NCI-H1930 (cell line): Measurements from ENCODE around the gene NID1.
A peak's percentile ranks its signal among the peaks of the same experiment; 100 is the strongest.

Source experiments
- DNase-seq, 2 experiments: peaks; one replicate each; lab custom pipeline; 2025; lab: John Stamatoyannopoulos, UW

The NID1 gene

DNA sequence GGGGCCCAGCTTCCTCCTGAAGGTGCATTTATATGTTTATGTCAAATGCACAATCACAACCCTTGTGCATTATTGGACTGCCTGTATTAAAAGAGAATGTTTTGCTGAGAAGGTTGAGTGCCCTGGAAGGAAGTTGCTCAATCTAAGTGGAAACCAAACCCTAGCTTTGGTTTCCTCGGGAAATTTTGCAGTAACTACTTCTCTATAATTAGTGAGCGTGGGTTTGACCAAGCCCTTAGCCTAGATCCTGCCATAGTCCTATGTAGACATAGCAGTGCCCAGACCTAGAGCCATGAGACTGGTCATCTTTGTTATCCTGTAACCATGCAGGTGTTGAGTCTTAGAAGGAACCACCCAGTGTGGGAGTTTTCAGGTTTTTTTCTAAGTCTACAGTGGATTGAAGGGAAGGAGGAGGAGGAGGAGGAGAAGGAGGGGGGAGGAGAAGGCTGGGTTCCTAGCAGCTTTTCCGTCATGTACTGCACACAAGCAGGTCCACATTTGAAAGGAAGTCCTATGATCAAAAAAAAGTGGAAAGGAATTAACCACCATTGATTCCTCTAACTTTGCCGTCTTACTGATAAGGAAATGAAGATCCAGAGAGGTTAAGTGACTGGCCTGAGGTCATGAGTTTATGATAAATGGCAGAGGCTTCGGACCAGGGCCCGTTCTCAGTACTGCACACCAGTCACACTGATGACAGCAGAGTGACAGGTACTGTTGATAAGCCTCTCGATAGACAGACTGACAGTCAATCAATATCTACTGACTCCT, 126.0 kb downstream of the NID1 start:
- no peak for DNase-seq

DNA sequence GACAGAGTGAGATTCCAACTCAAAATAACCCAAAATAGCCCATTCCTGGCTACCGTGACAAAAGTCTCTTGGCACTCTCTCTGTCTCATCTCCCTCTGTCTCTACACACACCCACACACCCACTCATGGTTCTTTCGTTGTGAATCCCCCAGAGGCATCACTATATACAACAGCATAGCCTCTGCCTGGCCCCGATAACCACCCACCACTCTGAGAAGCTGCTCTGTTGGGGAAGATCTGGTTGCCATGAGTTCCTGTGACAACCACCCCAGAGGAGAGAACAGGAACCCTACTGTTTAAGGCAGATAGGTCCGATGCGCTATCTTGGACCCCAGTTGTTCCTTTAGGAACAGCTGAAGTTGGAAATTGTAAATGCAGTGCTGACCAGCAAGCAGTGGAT, 127.8 kb downstream of the NID1 start:
- DNase-seq, result no peak

DNA sequence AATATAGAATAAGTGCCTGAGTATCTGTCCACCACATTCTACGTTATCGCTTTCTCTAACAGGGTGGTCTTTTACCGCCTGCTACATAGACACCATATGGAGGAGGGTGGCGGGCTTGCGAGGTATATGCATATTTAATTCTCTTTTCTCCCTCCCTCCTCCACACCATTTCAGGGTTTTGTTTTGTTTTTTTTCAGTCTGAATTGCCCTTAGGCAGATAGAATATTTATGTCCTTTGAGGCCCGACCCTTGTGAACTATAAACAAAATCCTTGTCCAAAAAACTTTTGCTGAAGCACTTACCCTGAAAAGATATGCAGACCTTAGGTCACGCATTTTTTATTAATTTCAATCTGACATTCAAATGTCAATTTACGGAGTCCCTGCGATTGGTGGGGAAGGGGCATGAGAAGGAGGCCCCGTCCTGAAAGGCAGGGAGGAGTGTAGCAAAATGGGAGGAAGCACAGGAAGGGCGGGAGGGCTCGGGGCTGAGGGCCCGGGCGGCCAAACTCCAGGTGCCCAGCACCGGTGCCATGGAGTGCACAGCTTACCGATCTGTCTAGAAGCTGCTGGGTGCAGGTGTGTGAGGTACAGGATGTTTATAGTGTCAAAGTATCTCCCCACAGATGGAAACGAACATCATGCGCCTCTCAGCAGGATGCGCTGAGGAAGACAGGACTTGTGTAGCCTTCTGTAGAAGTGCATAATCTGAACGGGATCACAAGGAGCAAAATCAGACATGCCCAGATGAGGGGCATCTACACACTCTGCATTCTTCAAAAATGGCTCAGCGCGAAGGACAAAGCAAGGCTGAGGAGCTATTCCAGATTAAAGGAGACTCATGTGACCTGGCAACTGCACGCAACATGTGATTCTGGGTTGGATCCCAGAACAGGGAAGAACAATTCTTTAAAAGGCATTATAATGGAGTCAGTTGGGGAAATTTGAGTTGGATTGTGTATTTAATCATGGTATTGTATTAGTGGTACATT, 129.4 kb downstream of the NID1 start:
- no peak for DNase-seq

DNA sequence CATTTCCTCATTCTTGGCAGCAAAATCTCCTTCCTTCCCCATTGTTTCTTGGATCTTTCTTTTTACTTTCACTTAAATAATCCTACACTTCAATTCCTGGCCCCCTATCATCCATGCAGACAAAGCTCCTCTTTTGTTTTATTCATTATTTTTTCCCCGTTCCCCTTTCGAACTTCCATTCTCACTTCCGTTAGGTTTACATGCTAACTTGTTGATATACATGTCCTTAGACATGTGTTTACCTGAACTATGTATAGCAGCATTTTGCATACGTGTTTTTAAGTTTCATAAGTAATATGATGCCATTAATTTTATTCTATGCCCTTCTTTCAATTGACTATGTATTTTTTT, 131.1 kb downstream of the NID1 start:
- DNase-seq, result no peak

DNA sequence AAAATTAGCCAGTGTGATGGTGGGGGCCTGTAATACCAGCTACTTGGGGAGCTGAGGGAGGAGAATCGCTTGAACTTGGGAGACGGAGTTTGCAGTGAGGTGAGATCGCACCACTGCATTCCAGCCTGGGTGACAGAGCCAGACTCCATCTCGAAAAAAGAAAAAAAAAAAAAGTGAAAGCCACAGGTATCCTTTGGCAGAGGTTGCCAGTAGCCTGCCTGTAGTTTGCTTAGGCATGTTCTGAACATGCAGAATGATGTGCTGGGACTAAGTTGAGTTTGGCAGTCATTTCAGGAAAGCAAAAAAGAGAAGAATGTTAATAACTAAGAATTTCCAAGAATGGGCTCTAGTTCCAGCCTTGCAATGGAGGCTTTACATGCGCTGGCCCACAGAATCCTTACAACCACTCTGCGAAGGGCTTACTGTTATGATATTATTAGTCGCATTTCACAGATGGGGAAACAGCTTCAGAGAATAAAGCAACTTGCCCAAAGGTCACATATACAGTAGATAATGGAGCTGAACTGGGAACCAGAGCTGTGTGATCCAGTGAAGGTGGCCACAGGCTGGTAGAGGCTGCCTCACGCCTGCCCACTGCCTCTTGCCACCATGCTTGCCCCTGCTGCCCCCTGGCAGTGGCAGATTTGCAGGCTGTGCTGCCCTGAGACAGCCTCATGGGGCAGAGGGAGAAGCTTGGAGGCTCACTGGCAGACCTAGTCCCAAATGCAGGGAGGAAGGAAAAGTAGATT, 131.7 kb downstream of the NID1 start:
- DNase-seq, result no peak

DNA sequence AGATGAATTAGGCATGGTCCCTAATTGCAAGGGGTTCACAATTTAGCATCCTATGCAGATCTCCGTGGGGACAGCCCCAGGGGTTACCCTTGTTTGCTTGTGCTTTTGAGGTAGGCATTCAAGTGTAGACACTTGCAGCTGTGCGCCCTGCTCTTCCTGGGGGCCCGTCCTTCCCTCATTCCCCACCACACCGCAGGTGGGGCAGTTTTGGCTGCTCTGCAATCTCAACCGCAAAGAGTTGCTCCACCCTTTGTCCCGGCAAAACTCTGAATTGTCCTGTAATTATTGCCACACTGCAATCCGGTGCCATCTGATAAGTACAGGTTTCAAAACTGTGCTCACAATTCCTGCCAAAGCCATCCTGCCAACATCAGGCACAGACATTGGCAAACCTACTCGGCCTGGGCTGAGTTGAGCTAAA, 132.8 kb downstream of the NID1 start:
- no peak for DNase-seq

DNA sequence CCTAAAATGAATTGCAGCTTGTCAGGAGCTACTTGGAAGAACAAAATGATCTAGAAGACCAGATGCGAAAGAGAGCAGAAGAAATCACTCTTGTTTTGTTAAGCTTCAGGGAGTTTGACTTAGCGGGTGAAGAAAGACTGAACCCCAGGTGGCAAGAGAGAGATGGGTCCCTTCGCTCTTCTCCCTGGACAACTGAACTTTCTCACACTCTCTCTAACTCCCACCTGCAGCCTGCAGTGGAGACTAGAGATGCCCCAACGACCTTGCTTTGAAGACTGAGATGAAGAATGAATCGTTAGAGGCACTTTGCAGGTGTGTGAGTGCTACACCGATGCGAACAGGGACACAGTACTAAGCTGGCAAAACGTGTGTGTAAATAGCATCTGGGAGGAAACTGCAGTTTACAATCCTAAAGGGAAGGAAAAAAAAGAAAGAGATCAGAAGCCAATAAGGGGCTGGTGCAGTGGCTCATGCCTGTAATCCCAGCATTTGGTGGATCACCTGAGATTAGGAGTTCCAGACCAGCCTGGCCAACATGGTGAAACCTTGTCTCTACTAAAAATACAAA, 133.6 kb downstream of the NID1 start:
- no peak for DNase-seq

DNA sequence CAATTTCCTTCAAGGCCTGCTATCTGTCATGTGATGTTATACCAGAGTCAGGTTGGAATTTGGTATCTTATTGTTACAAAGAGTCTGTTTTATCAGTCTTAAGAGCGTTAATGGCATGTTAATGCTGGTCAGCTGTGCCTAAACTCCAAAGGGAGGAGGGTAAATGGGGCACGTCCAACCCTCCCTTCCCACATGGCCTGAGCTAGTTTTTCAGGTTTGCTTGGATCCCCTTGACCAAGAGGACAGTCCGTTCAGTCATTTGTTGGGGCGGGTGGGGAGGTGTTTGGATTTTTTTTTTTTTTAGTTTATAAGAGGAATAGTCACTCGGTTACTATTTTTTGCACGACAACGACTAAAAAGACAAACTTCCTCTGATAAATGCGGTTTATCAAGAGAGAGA, 134.3 kb downstream of the NID1 start:
- no peak for DNase-seq

GRCh38 chr1:235929216-235929615, 135.7 kb downstream of the NID1 start:
- no peak for DNase-seq

DNA sequence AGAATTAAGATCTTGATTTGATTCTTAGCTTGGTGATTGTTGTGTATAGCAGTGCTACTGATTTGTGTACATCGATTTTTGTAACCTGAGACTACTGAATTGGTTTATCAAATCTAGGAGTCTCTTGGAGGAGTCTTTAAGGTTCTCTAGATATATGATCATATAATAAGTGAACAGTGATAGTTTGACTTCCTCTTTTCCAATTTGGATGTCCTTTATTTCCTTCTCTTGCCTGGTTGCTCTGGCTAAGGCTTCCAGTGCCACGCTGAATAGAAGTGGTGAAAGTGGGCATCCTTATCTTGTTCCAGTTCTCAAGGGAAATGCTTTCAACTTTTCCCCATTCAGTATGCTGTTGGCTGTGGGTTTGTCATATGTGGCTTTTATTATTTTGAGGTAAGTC, 136.7 kb downstream of the NID1 start:
- DNase-seq, result no peak

GRCh38 chr1:235927551-235927950, 137.3 kb downstream of the NID1 start:
- DNase-seq, result peak in 1 of 2 experiments; percentile 18
